Kidney capillary endothelial cell (primary cell): ENCODE data around the gene ADGRG3.
"Not testable (repeated sequence)": the region's sequence is repeated elsewhere in the genome, so short reads cannot be mapped to it uniquely, and the experiment has no call there.

Experiments used
- DNase-seq: peaks from one replicate; pipeline ENCODE4 v3.0.0-alpha.2; 2018; ENCODE audit warnings: low spot score

Gene ADGRG3

GRCh38 chr16:57721356-57722209 lies 53.5 kb downstream of the ADGRG3 start:
- DNase-seq = no peak

- DNase-seq = no peak
These were observed 54.0 kb downstream of the ADGRG3 start for GRCh38 chr16:57722210-57722499.

- no peak for DNase-seq
These were observed 54.5 kb downstream of the ADGRG3 start for GRCh38 chr16:57722651-57723050.

GRCh38 chr16:57723170-57723569 lies 55.1 kb downstream of the ADGRG3 start:
- peak; percentile 17 for DNase-seq

- no peak for DNase-seq
These were observed 56.4 kb downstream of the ADGRG3 start for GRCh38 chr16:57724531-57724930.

GRCh38 chr16:57725151-57725550 lies 57.0 kb downstream of the ADGRG3 start:
- no peak for DNase-seq

GRCh38 chr16:57725554-57725953 lies 57.4 kb downstream of the ADGRG3 start:
- no peak for DNase-seq

GRCh38 chr16:57725976-57726375 lies 57.9 kb downstream of the ADGRG3 start:
- DNase-seq = no peak

GRCh38 chr16:57726433-57726947 lies 58.4 kb downstream of the ADGRG3 start:
- no peak for DNase-seq

GRCh38 chr16:57727610-57728009 lies 59.5 kb downstream of the ADGRG3 start:
- DNase-seq = no peak

GRCh38 chr16:57728336-57729181 lies 60.5 kb downstream of the ADGRG3 start:
- DNase-seq = no peak

- DNase-seq = no peak
These were observed 61.0 kb downstream of the ADGRG3 start for GRCh38 chr16:57729182-57729484.

- DNase-seq = not testable (repeated sequence)
These were observed 61.7 kb downstream of the ADGRG3 start for GRCh38 chr16:57729852-57730251.

GRCh38 chr16:57730771-57731730 lies 62.9 kb downstream of the ADGRG3 start:
- DNase-seq = no peak

- DNase-seq = no peak
These were observed 63.9 kb downstream of the ADGRG3 start for GRCh38 chr16:57732037-57732436.

GRCh38 chr16:57732714-57733113 lies 64.6 kb downstream of the ADGRG3 start:
- no peak for DNase-seq

- no peak for DNase-seq
These were observed 66.3 kb downstream of the ADGRG3 start for GRCh38 chr16:57734308-57734924.

GRCh38 chr16:57734925-57735754 lies 67.0 kb downstream of the ADGRG3 start:
- peak; percentile 99 for DNase-seq

- DNase-seq = peak; percentile 21
These were observed 67.8 kb downstream of the ADGRG3 start, which contains the start of gene KATNB1 for GRCh38 chr16:57735755-57736418. Gene KATNB1 (plus strand): TSS chr16:57735770. CDS start chr16:57737244, 1,474 bp downstream.
